GM23248 (cell line): ENCODE results near the gene NPTN.

Source experiments
- EZH2 ChIP-seq: fragments of 200-600 bp; sonication (generic); IDR thresholded peaks from 2 replicates; pipeline ENCODE4 v1.6.1; 2018; ENCODE audit warnings: antibody characterized with exemption, mild to moderate bottlenecking; ENCODE audit not compliant: insufficient read depth, poor library complexity, severe bottlenecking
- EZH2phosphoT487 ChIP-seq: fragments of 200-600 bp; sonication (generic); IDR thresholded peaks from 2 replicates; pipeline ENCODE4 v1.6.1; 2018; ENCODE audit warnings: antibody characterized with exemption, moderate library complexity, mild to moderate bottlenecking, low read depth; ENCODE audit not compliant: insufficient read depth

- TF ChIP-seq EZH2 (no peak), EZH2phosphoT487 (no peak)
Measured at GRCh38 chr15:73629798-73630429, 3.3 kb downstream of the NPTN start.
